Stimulated activated CD4-positive, alpha-beta T cell treated with anti-CD3 and anti-CD28 coated beads, Interleukin-1b, Interleukin-23, amount 100 ng/mL, for 4 hours (primary cell): ENCODE measurements around the gene DIS3L2.
"Not testable (repeated sequence)": the region's sequence is repeated elsewhere in the genome, so short reads cannot be mapped to it uniquely, and the experiment has no call there.

Source experiments
- DNase-seq, 2 donors: peaks; one replicate each; pipeline ENCODE4 v3.0.0-alpha.2; 2020; ENCODE audit warnings: low read depth in 2 of 2

The DIS3L2 gene

DNA sequence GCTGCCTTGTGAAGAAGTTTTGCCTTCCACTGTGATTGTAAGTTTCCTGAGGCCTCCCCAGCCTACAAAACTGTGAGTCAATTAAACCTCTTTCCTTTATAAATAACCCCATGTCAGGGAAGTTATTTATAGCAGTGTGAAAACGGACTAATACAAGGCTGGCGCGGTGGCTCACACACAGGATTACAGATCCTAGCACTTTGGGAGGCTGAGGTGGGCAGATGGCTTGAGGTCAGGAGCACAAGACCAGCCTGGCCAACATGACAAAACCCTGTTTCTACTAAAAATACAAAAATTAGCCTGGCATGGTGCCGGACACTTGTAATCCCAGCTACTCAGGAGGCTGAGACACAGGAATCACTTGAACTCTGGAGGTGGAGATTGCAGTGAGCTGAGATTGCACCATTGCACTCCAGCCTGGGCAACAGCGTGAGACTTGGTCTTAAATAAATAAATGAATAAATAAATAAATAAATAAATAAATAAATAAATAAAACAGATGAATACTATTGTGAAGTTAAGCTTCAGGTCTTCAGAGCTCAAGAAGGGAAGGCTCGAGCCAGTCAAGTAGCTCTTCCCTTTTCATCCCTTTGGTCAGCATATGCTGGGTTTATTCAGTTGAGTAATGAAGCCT is 154.3 kb downstream of the DIS3L2 start:
- not testable (repeated sequence) for DNase-seq

GRCh38 chr2:232116852-232117251 is 155.3 kb downstream of the DIS3L2 start:
- DNase-seq = no peak

DNA sequence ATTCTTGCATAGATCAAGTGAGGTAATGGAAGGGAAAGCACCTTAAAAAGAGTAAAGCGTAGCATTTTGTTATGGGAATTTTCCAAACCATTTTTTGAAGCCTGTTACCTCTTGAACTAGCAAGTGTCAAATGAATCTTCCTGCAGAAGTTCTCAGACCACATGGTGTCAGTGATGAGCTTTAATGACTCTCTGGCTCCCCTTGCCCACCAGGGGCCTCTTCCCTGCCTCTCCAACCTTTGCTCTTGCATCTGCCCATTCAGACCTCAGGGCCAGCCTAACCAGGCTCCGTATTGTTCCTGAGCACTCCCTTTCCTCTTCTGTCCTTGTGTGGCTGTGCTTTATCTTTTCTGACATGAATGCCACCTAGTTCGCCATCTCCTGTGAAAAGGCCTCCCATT is 155.9 kb downstream of the DIS3L2 start:
- no peak for DNase-seq

GRCh38 chr2:232120911-232121310 is 159.4 kb downstream of the DIS3L2 start:
- DNase-seq = no peak

DNA sequence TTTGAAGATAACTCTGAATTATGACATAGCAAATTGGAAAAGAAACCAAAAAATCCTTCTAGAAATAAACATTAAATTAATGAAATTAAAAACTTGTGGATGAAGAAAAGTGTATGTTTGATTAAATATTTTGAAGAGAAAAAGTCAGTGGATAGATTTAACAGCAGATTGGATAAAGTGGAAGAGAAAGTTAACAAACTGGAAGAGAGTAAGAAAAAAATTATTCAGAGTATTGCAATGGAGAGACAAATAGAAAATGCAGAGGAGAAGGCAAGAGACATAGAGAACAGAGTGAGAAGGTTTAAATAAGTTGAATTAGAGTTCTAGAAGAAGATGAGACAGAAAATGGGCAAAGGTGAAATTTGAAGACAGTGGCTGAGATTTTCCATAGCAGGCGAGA is 162.8 kb downstream of the DIS3L2 start:
- no peak for DNase-seq

- DNase-seq = no peak
Measured at GRCh38 chr2:232126301-232127099, 165.0 kb downstream of the DIS3L2 start.

GRCh38 chr2:232129483-232129882 is 168.0 kb downstream of the DIS3L2 start:
- DNase-seq = no peak

DNA sequence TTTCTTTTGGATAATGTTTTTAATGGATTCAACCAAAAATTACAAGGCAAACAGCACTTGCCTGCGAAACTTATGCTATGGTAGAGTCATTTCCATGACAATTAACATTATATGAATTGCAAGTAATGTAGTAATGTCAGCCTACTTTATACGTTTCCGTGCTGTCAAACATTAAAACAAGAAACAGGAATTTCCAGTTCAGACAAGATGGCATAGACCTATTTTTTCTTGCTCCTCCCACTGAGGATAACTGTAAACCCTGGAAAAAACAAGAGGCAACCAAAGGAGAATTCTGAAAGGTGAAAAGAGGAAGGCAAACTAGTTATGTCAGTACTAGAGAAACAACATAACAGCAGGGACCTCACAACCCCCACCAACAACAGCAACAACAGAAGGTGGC is 170.7 kb downstream of the DIS3L2 start:
- DNase-seq = no peak

DNA sequence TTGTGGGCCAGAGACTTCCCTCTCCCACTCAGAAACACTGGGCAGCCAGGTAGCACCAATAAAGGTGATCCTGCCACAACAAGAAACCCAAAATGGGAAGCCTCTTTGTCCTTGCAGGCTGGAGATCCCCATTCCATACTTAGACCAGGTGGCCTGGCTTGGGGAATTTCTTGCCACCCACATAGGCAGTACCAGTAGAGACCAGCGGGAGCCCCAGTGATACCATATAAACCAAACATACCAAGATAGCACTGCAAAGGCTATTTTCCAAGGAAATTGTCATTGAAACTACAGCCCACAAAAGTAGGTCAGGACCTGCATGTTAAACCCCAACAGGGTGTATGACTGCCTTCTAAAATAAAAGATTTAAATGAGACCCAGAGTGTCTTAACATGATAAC is 171.6 kb downstream of the DIS3L2 start:
- no peak for DNase-seq

DNA sequence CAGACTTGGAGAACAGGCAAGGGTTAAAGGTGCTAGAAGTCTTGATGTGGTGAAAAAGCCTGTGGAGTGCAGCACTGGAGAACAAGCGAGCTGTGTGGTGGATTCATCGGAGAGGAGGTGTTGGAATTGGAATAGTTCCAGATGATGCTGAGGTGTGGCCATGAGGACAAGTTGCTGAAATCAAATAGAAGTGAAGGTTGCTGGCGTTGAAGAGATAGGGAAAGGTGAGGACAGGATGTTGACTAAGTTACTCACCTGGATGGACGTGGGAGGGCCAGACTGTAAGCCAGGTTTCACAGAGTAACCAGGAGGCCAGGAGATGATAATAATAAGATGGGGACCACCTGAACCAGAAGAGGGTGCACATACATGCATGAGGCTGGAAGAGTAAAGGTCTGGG is 173.4 kb downstream of the DIS3L2 start:
- DNase-seq = no peak

DNA sequence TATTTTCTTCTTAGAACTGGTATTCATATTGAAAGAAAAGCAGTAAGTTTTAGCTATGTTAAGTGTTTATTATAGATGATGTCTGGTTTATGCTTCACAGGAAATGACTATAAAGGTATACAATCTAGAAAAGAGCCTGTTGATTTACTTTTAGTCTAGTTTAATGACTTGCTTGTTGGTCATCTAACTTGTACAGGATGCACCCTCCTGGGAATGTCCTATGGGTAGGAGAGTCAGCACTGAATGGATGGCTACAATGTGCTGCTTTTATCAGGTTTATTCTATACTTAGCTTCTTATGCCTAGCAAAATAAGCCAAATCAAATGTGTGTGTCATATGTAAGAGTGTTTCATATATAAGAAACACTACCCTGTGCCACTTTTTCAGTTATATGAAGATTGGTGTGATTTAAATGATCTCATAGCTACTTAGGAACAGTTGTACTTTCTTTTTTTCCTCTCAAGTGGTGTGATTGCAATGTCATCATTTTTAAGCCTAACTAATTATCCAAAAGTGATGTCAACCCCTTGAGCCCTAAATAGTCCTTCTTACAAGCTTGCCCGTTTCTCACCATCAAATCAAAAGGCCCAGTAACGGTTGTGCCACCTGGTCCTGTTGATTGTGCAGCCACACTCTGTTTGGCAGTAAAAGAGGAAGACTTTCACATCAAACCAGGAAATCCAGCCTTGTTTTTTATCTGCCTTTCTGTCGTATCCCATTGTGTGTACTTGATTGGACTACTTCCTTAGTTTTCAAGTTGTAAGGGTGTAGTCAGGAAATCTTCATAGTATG is 176.0 kb downstream of the DIS3L2 start:
- DNase-seq = no peak

DNA sequence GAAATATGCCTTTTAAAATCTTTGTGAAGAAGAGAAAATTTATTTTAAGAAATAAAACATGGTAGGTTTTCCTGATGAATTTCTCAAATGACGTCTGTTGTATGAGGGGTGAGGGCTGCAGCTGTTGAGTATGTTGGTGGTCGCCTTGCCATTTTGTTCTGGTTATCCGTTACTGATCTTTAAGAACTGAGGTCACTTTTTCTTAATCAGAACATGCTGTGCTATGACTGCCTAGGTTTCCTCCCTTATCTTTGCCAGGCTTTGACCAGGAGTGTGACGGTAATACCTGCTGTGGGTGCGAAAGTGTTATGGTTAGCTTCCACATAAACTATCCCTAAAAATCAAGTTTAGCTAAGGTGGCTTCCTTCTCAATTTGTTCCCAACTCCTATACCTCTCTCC is 176.9 kb downstream of the DIS3L2 start:
- DNase-seq = no peak

DNA sequence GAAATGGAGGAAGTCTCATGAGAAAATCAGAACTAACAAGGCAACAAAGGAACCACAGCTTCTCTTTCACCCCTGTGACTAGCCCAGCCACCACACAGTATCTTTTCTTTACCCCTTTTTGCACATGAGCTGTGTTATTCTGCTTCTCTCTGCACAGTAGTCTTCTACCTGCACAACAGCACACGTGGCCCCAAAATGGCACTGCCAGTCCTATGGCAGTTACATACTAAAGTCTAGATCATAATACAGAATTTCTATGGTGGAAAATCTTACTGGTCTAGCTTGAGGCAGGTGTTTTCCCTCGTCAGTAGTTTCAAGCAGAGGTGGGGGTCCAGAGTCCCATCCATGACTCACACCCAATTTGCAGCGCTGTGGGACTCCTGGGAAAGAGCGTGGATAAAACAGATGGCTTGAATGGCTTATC is 177.7 kb downstream of the DIS3L2 start:
- DNase-seq = peak in 1 of 2 donors; percentile 0

- DNase-seq = no peak
Measured at GRCh38 chr2:232139786-232140562, 178.5 kb downstream of the DIS3L2 start.

GRCh38 chr2:232141591-232141990 is 180.1 kb downstream of the DIS3L2 start:
- DNase-seq = no peak

GRCh38 chr2:232142049-232142448 is 180.5 kb downstream of the DIS3L2 start:
- peak in 1 of 2 donors; percentile 5 for DNase-seq

DNA sequence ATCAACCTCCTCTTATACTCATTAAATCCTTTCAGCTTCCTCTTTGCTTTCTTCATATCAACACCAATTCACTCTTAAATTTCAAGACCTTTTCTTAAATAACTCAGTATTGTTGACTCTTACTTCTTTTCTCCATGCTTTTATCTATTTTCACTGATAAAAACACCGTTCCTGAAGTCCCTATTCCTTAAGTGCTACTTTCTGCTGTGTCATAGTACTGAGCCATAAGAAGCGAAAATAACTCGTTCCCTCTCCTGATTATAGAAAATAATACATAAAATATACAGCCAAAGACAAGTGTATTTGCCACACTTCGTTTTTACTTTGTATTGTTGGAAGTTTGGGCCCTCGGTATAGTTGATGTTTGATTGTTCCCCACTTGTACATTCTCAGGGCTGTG is 181.0 kb downstream of the DIS3L2 start:
- no peak for DNase-seq

GRCh38 chr2:232146294-232146693 is 184.8 kb downstream of the DIS3L2 start:
- DNase-seq = no peak

DNA sequence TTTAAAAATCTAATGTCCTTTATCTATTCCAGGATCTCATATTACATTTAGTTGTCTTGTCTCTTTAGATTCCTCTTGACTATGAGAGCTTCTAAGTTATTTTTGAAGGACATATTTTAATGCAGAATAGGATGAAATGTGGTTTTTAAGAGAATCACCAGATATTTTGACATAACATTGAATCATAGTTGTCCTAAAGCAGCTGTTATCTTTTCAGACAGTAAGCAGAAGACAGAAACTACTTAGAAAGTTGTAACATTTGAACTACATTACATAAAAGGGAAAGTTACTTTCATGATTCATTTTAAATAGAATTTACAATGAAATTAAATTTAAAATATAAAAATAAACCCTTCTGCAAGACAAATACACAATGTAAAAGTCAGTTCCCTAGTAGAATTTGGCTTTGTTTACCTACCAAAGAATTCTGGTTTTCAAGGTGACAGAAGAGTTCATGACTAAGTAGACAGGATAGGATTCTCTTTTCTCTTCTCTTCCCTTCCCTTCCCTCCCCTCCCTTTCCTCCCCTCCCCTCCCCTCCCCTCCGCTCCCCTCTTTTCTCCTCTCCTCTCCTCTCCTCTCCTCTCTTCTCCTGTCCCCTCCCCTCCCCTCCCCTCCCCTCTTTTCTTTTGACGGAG is 186.0 kb downstream of the DIS3L2 start:
- no peak for DNase-seq

DNA sequence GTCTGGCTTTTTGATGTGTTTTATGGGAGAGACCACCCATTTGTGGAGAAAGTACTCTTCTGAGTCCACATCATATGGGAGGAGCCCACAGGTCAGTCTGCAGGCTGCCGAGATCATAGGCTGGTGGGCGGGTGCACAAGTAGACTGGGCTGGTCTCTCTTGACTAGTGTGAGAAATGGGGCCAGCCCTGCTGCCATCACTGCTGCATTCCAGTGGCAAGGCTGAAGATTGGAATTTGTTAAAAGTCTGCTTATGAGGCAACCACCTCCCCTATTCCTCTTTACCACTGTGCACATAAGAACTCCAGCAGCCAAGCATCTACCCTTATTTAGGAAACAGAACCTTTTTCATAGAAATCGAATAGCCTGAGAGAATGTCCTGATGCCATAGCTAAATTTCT is 200.7 kb downstream of the DIS3L2 start:
- DNase-seq = no peak

DNA sequence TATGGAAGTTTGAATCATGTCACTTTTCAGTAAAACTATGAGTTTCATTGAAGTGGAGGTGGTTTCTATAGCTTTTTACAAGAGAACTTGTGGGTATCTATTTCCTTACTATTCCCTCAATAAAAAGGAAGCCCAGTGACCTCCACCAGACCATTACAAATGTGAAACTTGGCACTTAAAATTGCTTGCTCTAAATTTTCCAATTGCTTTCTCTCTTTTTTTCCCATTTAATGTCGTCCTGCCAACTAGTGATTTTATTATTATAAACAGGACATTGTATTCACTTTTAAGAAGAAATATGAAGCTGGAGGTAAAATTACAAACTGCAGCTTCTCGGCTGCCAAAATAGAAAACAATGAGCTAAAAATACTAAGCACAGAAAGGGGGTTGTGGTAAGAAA is 208.9 kb downstream of the DIS3L2 start:
- no peak for DNase-seq
